HEK293 (cell line): Measurements from ENCODE around the gene PPP1R2B.

Experiments used
- CTCF ChIA-PET: fragments of 350-600 bp; formaldehyde crosslinking; extraction: SDS; loops from one replicate; lab custom pipeline; 2021; ENCODE audit warnings: antibody characterized with exemption; lab: Yijun Ruan, JAX
- POLR2A ChIA-PET: fragments of 300-600 bp; formaldehyde crosslinking; extraction: SDS; loops from one replicate; lab custom pipeline; 2020; ENCODE audit warnings: antibody characterized with exemption, inconsistent platforms; lab: Yijun Ruan, JAX
- H3K27ac ChIP-seq: fragments of 200-500 bp; sonication (Bioruptor generic); 2 replicates; pipeline ENCODE4 v1.5.1; 2014; ENCODE audit warnings: low read depth, low read length, control low read depth, inconsistent platforms; ENCODE audit errors: extremely low read depth
- H3K36me3 ChIP-seq, 2 experiments: fragments of 200-500 bp in 1 of 2; sonication (Bioruptor generic) in 1 of 2; 1 replicate in 1 of 2; 2 replicates in 1 of 2; pipeline ENCODE4 v1.5.1; 2014 to 2017; ENCODE audit warnings: inconsistent platforms in 2 of 2, low read length in 2 of 2; ENCODE audit not compliant: control insufficient read depth in 2 of 2, insufficient read depth in 1 of 2
- H3K4me1 ChIP-seq: fragments of 200-500 bp; sonication (Bioruptor generic); 2 replicates; pipeline ENCODE4 v1.5.1; 2014; ENCODE audit warnings: mild to moderate bottlenecking, low read length, inconsistent platforms; ENCODE audit not compliant: control insufficient read depth, insufficient read depth
- H3K4me3 ChIP-seq: 2 replicates; pipeline ENCODE4 v1.5.1; 2011; ENCODE audit warnings: low read depth, mild to moderate bottlenecking, control low read depth, low read length, moderate library complexity
- H3K9me3 ChIP-seq: fragments of 200-500 bp; sonication (Bioruptor generic); 2 replicates; pipeline ENCODE4 v1.5.1; 2014; ENCODE audit warnings: low read depth, low read length, inconsistent platforms; ENCODE audit not compliant: control insufficient read depth, insufficient read depth
- AEBP2 ChIP-seq: fragments of 450-650 bp; formaldehyde crosslinking; IDR thresholded peaks from 2 replicates; pipeline ENCODE4 v1.5.1; 2016; ENCODE audit warnings: missing biosample characterization, missing genetic modification characterization, borderline replicate concordance
- GLIS1 ChIP-seq: fragments of 450-650 bp; formaldehyde crosslinking; IDR thresholded peaks from 2 replicates; pipeline ENCODE4 v1.5.1; 2016; ENCODE audit warnings: missing biosample characterization, missing genetic modification characterization
- HOXC10 ChIP-seq: sonication (generic); formaldehyde crosslinking; IDR thresholded peaks from 2 replicates; pipeline ENCODE4 v1.8.1; 2023; ENCODE audit warnings: mild to moderate bottlenecking, missing genetic modification reagents
- PATZ1 ChIP-seq: fragments of 450-650 bp; formaldehyde crosslinking; IDR thresholded peaks from 2 replicates; pipeline ENCODE4 v1.5.1; 2016; ENCODE audit warnings: missing biosample characterization, missing genetic modification characterization
- PRDM4 ChIP-seq: fragments of 450-650 bp; formaldehyde crosslinking; IDR thresholded peaks from 2 replicates; pipeline ENCODE4 v1.5.1; 2017; ENCODE audit warnings: missing biosample characterization, missing genetic modification characterization
- TCF7L2 ChIP-seq: IDR thresholded peaks from 2 replicates; pipeline ENCODE4 v1.6.1; 2011; ENCODE audit warnings: low read depth, mild to moderate bottlenecking, inconsistent platforms, low read length, moderate library complexity, borderline replicate concordance
- ZNF157 ChIP-seq: fragments of 450-650 bp; formaldehyde crosslinking; IDR thresholded peaks from 2 replicates; pipeline ENCODE4 v1.5.1; 2016; ENCODE audit warnings: missing biosample characterization, missing genetic modification characterization
- ZNF174 ChIP-seq: fragments of 450-650 bp; formaldehyde crosslinking; IDR thresholded peaks from 2 replicates; pipeline ENCODE4 v1.5.0; 2017; ENCODE audit warnings: missing biosample characterization, mild to moderate bottlenecking, missing genetic modification characterization
- ZNF335 ChIP-seq: fragments of 450-650 bp; formaldehyde crosslinking; conservative IDR thresholded peaks from 2 replicates; pipeline ENCODE4 v1.5.1; 2016; ENCODE audit warnings: missing biosample characterization, missing genetic modification characterization
- ZNF416 ChIP-seq: fragments of 450-650 bp; formaldehyde crosslinking; IDR thresholded peaks from 2 replicates; pipeline ENCODE4 v1.5.1; 2016; ENCODE audit warnings: missing biosample characterization, missing genetic modification characterization
- ZNF449 ChIP-seq: fragments of 450-650 bp; formaldehyde crosslinking; IDR thresholded peaks from 2 replicates; pipeline ENCODE4 v1.5.1; 2017; ENCODE audit warnings: missing biosample characterization, mild to moderate bottlenecking, missing genetic modification characterization, moderate library complexity
- ZNF518A ChIP-seq: fragments of 450-650 bp; formaldehyde crosslinking; conservative IDR thresholded peaks from 2 replicates; pipeline ENCODE4 v1.5.1; 2016; ENCODE audit warnings: low read depth, missing biosample characterization, missing genetic modification characterization
- ZNF558 ChIP-seq: fragments of 450-650 bp; formaldehyde crosslinking; IDR thresholded peaks from 2 replicates; pipeline ENCODE4 v1.5.1; 2016; ENCODE audit warnings: missing biosample characterization, missing genetic modification characterization
- ZNF654 ChIP-seq: fragments of 450-650 bp; formaldehyde crosslinking; IDR thresholded peaks from 2 replicates; pipeline ENCODE4 v1.5.1; 2016; ENCODE audit warnings: low read depth, missing biosample characterization, missing genetic modification characterization
- ZSCAN23 ChIP-seq: fragments of 450-650 bp; formaldehyde crosslinking; IDR thresholded peaks from 2 replicates; pipeline ENCODE4 v1.5.1; 2016; ENCODE audit warnings: missing biosample characterization, missing genetic modification characterization

PPP1R2B gene

GRCh38 chr5:156836846-156837245 lies 13.2 kb upstream of the PPP1R2B start:
- H3K27ac ChIP-seq, result no peak overlapping the region
- no peak overlapping the region for H3K4me3 ChIP-seq
- TF ChIP-seq ZNF335 (tag by site-specific recombination), result no peak
- TF ChIP-seq ZNF157 (tag by site-specific recombination), result no peak
- TF ChIP-seq ZNF416 (tag by site-specific recombination), result no peak
- TF ChIP-seq ZNF558 (tag by site-specific recombination), result no peak
- no peak for TF ChIP-seq PRDM4
- TF ChIP-seq AEBP2, result no peak
- TF ChIP-seq ZNF449, result no peak
- TF ChIP-seq ZNF654 (tag by site-specific recombination), result no peak
- no peak for TF ChIP-seq ZNF174
- TF ChIP-seq ZSCAN23 (tag by site-specific recombination), result no peak
- TF ChIP-seq GLIS1, result no peak
- TF ChIP-seq PATZ1 (tag by site-specific recombination), result no peak
- no peak for TF ChIP-seq TCF7L2
- no peak for TF ChIP-seq ZNF518A
- no peak for TF ChIP-seq HOXC10 (CRISPR knock-in tag)
- no peaks in the 10 kb centered on the region for H3K36me3 ChIP-seq
- H3K4me1 ChIP-seq, result no peaks in the 10 kb centered on the region
- no peaks in the 10 kb centered on the region for H3K9me3 ChIP-seq
- ChIA-PET POLR2A (no interaction called here), CTCF (no interaction called here)
